C4-2B (cell line): ENCODE data around the gene PARD3.

Experiments used
- CTCF ChIP-seq: fragments of 450-650 bp; conservative IDR thresholded peaks from 2 replicates; pipeline ENCODE4 v1.5.1; 2017; ENCODE audit warnings: mild to moderate bottlenecking
- ZFX ChIP-seq: fragments of 450-650 bp; IDR thresholded peaks from 2 replicates; pipeline ENCODE4 v1.6.1; 2017

GRCh38 chr10:34112171-34112782 lies 702.8 kb downstream of the PARD3 start:
- TF ChIP-seq CTCF (no peak), ZFX (no peak)
